Brain pericyte (primary cell): ENCODE results near the gene KIF3C.

Source experiments
- DNase-seq: peaks from one replicate; pipeline ENCODE4 v3.0.0-alpha.2; 2012; ENCODE audit warnings: low read depth, low spot score

The KIF3C gene

GRCh38 chr2:25877431-25878360 lies 104.6 kb downstream of the KIF3C start:
- no peak for DNase-seq
